ENCODE results near the gene MAP2K2.

The MAP2K2 gene

GRCh38 chr19:4099041-4099764 is 24.7 kb downstream of the MAP2K2 start:
- DNase-seq (ENCODE audit: low read depth), result no peak

GRCh38 chr19:4098493-4098892 is 25.4 kb downstream of the MAP2K2 start:
- no peak for DNase-seq (ENCODE audit: low read depth)

- DNase-seq (ENCODE audit: low read depth), result no peak
Measured at GRCh38 chr19:4097501-4097900, 26.4 kb downstream of the MAP2K2 start.

- no peak for DNase-seq (ENCODE audit: low read depth)
Measured at GRCh38 chr19:4096049-4096892, 27.7 kb downstream of the MAP2K2 start.

- DNase-seq (ENCODE audit: low read depth), result no peak
Measured at GRCh38 chr19:4095488-4095844, 28.5 kb downstream of the MAP2K2 start.

GRCh38 chr19:4094761-4095487 is 29.0 kb downstream of the MAP2K2 start:
- DNase-seq (ENCODE audit: low read depth), result no peak

- no peak for DNase-seq (ENCODE audit: low read depth)
Measured at GRCh38 chr19:4094291-4094690, 29.6 kb downstream of the MAP2K2 start.

GRCh38 chr19:4093643-4094175 is 30.2 kb downstream of the MAP2K2 start:
- DNase-seq (ENCODE audit: low read depth), result no peak

GRCh38 chr19:4090356-4091220 is 33.3 kb downstream of the MAP2K2 start:
- no peak for DNase-seq (ENCODE audit: low read depth)

- DNase-seq (ENCODE audit: low read depth), result no peak
Measured at GRCh38 chr19:4089946-4090345, 34.0 kb downstream of the MAP2K2 start.

- no peak for DNase-seq (ENCODE audit: low read depth)
Measured at GRCh38 chr19:4089400-4089908, 34.5 kb downstream of the MAP2K2 start.

- DNase-seq (ENCODE audit: low read depth), result no peak
Measured at GRCh38 chr19:4088975-4089374, 34.9 kb downstream of the MAP2K2 start.

- no peak for DNase-seq (ENCODE audit: low read depth)
Measured at GRCh38 chr19:4087787-4088679, 35.9 kb downstream of the MAP2K2 start.

- no peak for DNase-seq (ENCODE audit: low read depth)
Measured at GRCh38 chr19:4086411-4086867, 37.5 kb downstream of the MAP2K2 start.

GRCh38 chr19:4084547-4084877 is 39.4 kb downstream of the MAP2K2 start:
- DNase-seq (ENCODE audit: low read depth), result no peak

GRCh38 chr19:4083677-4084546 is 40.0 kb downstream of the MAP2K2 start:
- no peak for DNase-seq (ENCODE audit: low read depth)

- no peak for DNase-seq (ENCODE audit: low read depth)
Measured at GRCh38 chr19:4082172-4082571, 41.8 kb downstream of the MAP2K2 start.

GRCh38 chr19:4081441-4082129 is 42.3 kb downstream of the MAP2K2 start:
- no peak for DNase-seq (ENCODE audit: low read depth)

- DNase-seq (ENCODE audit: low read depth), result no peak
Measured at GRCh38 chr19:4080473-4080872, 43.4 kb downstream of the MAP2K2 start.

Measured in T follicular helper cell (primary cell).